Vagina (tissue), 2 donors: ENCODE results near the gene OCSTAMP. TPM values are rescaled to one million over a fixed set of nuclear protein-coding genes. Genes with fewer than 3 reads are reported as not detected.

ENCODE experiments used
- DNase-seq, 2 donors: peaks; one replicate each; pipeline ENCODE4 v3.0.0-alpha.2; 2017; ENCODE audit errors: extremely low spot score in 2 of 2
- H3K27ac ChIP-seq: fragments of 200-600 bp; sonication (generic); one replicate; pipeline ENCODE4 v1.5.1; 2019
- H3K27me3 ChIP-seq: fragments of 200-600 bp; sonication (generic); one replicate; pipeline ENCODE4 v1.5.1; 2019
- H3K36me3 ChIP-seq, 2 donors: fragments of 200-600 bp; sonication (generic); one replicate each; pipeline ENCODE4 v1.5.1; 2017 to 2019
- H3K4me1 ChIP-seq: fragments of 200-600 bp; sonication (generic); one replicate; pipeline ENCODE4 v1.5.1; 2019
- H3K4me3 ChIP-seq, 2 donors: fragments of 200-600 bp; sonication (generic); 1 replicate in 1 of 2; 2 replicates in 1 of 2; pipeline ENCODE4 v1.5.1; 2016 to 2019
- H3K9me3 ChIP-seq: fragments of 200-600 bp; sonication (generic); one replicate; pipeline ENCODE4 v1.5.1; 2019
- POLR2A ChIP-seq, 2 donors: fragments of 450-650 bp; IDR thresholded peaks; one replicate each; pipeline ENCODE4 v1.6.1; 2017; ENCODE audit warnings: antibody characterized with exemption in 2 of 2, mild to moderate bottlenecking in 2 of 2, moderate library complexity in 2 of 2
- POLR2AphosphoS5 ChIP-seq, 2 donors: sonication (generic); formaldehyde crosslinking; IDR thresholded peaks; one replicate each; pipeline ENCODE4 v1.9.0; 2017; ENCODE audit warnings: antibody characterized with exemption in 2 of 2, mild to moderate bottlenecking in 2 of 2, low read depth in 1 of 2; ENCODE audit not compliant: insufficient read depth in 1 of 2
- intact Hi-C: fragments of 100-400 bp; cut with DNase I; formaldehyde crosslinking; loops from one replicate; pipeline ENCODE4 v1.15.1; 2023
- total RNA-seq: library from RNA; depleted of rRNA; stranded (reverse); fragments of >200 nt; gene quantifications from one replicate; pipeline ENCODE4 v1.2.3, GENCODE V29; 2016
- TF ChIP-seq, protein P1 (sequence below), 3 experiments: fragments of 450-650 bp in 2 of 3; fragments of 200-600 bp in 1 of 3; sonication (generic) in 1 of 3; IDR thresholded peaks; one replicate each; pipeline ENCODE4 v1.5.1; 2017 to 2019; ENCODE audit warnings: antibody characterized with exemption in 3 of 3, mild to moderate bottlenecking in 2 of 3, moderate library complexity in 2 of 3

The OCSTAMP gene
- total RNA-seq = not detected

DNA sequence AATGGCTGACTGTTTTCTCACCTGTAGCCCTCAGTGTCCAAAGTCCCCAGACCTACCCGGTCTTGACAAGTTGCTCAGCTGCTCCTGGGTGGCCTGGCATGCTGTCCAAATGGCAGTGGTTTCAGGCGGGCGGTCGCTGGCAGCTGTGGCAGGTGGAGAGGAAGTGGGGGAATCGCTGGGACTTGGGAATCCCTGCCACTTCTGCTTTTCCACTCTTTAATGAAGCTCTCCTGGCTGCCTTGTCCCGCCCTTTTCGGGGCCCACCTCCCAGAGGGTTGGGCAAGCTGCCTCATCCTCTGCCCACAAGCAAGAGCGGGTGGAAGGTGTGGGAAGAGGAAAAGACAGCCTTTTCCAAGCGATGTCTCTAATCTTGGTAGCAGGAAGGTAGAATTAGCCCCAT, at the start of gene OCSTAMP:
TSS of gene OCSTAMP (minus strand) at position 194 of the 400 bp plus-strand sequence. CDS start at position 100, 94 bp downstream.
- no peak for TF ChIP-seq POLR2A (IDR thresholded peaks at IDR 0.05)
- TF ChIP-seq POLR2AphosphoS5 (IDR thresholded peaks at IDR 0.05; ENCODE audit: insufficient read depth in 1 of 2, low read depth in 1 of 2) = no peak
- TF ChIP-seq, protein P1, sequence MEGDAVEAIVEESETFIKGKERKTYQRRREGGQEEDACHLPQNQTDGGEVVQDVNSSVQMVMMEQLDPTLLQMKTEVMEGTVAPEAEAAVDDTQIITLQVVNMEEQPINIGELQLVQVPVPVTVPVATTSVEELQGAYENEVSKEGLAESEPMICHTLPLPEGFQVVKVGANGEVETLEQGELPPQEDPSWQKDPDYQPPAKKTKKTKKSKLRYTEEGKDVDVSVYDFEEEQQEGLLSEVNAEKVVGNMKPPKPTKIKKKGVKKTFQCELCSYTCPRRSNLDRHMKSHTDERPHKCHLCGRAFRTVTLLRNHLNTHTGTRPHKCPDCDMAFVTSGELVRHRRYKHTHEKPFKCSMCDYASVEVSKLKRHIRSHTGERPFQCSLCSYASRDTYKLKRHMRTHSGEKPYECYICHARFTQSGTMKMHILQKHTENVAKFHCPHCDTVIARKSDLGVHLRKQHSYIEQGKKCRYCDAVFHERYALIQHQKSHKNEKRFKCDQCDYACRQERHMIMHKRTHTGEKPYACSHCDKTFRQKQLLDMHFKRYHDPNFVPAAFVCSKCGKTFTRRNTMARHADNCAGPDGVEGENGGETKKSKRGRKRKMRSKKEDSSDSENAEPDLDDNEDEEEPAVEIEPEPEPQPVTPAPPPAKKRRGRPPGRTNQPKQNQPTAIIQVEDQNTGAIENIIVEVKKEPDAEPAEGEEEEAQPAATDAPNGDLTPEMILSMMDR (IDR thresholded peaks at IDR 0.05) = no peak
- intact Hi-C loops = no loop called here
- DNase-seq = no peak
- Histone ChIP-seq H3K4me3 (no peak within 1 kb of the TSS), H3K27me3 (no peaks in the 10 kb centered on the region), H3K4me1 (no peaks in the 10 kb centered on the region), H3K27ac (no peak within 1 kb of the TSS), H3K36me3 (no peaks in the 10 kb centered on the region), H3K9me3 (no peaks in the 10 kb centered on the region)

- Histone ChIP-seq H3K9me3 (no peaks in the 10 kb centered on the region), H3K27me3 (no peaks in the 10 kb centered on the region), H3K4me3 (no peak overlapping the region), H3K4me1 (no peaks in the 10 kb centered on the region), H3K27ac (no peak overlapping the region), H3K36me3 (no peaks in the 10 kb centered on the region)
- TF ChIP-seq POLR2AphosphoS5 (IDR thresholded peaks at IDR 0.05; ENCODE audit: insufficient read depth in 1 of 2, low read depth in 1 of 2) (no peak), POLR2A (IDR thresholded peaks at IDR 0.05) (no peak)
- TF ChIP-seq, protein P1 (IDR thresholded peaks at IDR 0.05) = no peak
- no peak for DNase-seq
- intact Hi-C loops = no loop called here
Observed at GRCh38 chr20:46599227-46599987, 49.0 kb upstream of the OCSTAMP start.

GRCh38 chr20:46595933-46596332, 45.5 kb upstream of the OCSTAMP start:
- Histone ChIP-seq H3K27me3 (no peaks in the 10 kb centered on the region), H3K9me3 (no peaks in the 10 kb centered on the region), H3K27ac (no peak overlapping the region), H3K4me3 (no peak overlapping the region), H3K36me3 (no peaks in the 10 kb centered on the region), H3K4me1 (no peaks in the 10 kb centered on the region)
- no peak for TF ChIP-seq POLR2A (IDR thresholded peaks at IDR 0.05)
- TF ChIP-seq, protein P1 (IDR thresholded peaks at IDR 0.05) = no peak
- no peak for TF ChIP-seq POLR2AphosphoS5 (IDR thresholded peaks at IDR 0.05; ENCODE audit: insufficient read depth in 1 of 2, low read depth in 1 of 2)
- DNase-seq = no peak
- intact Hi-C loops = no loop called here

DNA sequence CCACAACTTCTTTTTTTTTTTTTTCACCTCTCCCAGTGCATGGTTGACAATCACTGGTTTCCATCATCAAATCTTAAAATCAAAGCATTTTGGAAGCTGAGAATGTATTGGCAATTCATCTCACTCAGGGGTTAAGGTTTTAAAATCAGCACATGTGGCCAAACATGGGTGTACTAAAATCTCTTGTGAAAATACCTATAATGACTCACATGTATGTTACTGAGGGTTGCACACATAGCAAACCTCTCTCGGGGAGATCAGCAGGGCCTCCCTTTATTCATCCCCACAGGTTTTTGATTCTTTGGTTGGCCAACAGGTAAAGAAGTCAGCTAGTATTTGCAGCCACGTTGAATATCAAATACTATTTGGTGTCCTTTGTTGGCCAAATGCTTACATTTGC, 44.3 kb upstream of the OCSTAMP start:
- Histone ChIP-seq H3K27ac (no peak overlapping the region), H3K4me1 (no peaks in the 10 kb centered on the region), H3K4me3 (no peak overlapping the region), H3K9me3 (no peaks in the 10 kb centered on the region), H3K36me3 (no peaks in the 10 kb centered on the region), H3K27me3 (no peaks in the 10 kb centered on the region)
- TF ChIP-seq POLR2AphosphoS5 (IDR thresholded peaks at IDR 0.05; ENCODE audit: insufficient read depth in 1 of 2, low read depth in 1 of 2) = no peak
- DNase-seq = no peak
- intact Hi-C loops = no loop called here

GRCh38 chr20:46592580-46593362, 42.3 kb upstream of the OCSTAMP start:
- no peak overlapping the region for H3K27ac ChIP-seq
- no peaks in the 10 kb centered on the region for H3K27me3 ChIP-seq
- intact Hi-C loops = no loop called here
- no peaks in the 10 kb centered on the region for H3K4me1 ChIP-seq
- no peak for DNase-seq
- no peaks in the 10 kb centered on the region for H3K36me3 ChIP-seq
- TF ChIP-seq POLR2AphosphoS5 (IDR thresholded peaks at IDR 0.05; ENCODE audit: insufficient read depth in 1 of 2, low read depth in 1 of 2) (no peak), POLR2A (IDR thresholded peaks at IDR 0.05) (no peak)
- TF ChIP-seq, protein P1 (IDR thresholded peaks at IDR 0.05) = no peak
- H3K9me3 ChIP-seq = no peaks in the 10 kb centered on the region
- no peak overlapping the region for H3K4me3 ChIP-seq
